IMR-90 (cell line): ENCODE data around the gene PILRA. TPM values are rescaled to one million over a fixed set of nuclear protein-coding genes. Genes with fewer than 3 reads are reported as not detected.

Experiments used
- ATAC-seq: fragments of 200-7000 bp; cut with Tn5 transposase; 2 replicates; pipeline ENCODE4 v1.9.1; 2020; ENCODE audit warnings: low read depth, mild to moderate bottlenecking, moderate library complexity
- BruUV-seq: library from RNA; stranded (reverse); fragments of 400-500 nt; replicated peaks from 2 replicates; lab custom pipeline; 2021; lab: Mats Ljungman, UMichigan
- CTCF ChIA-PET: fragments of 300-600 bp; formaldehyde crosslinking; extraction: SDS; loops from one replicate; lab custom pipeline; 2021; ENCODE audit warnings: antibody characterized with exemption; lab: Yijun Ruan, JAX
- POLR2A ChIA-PET: fragments of 300-600 bp; sonication (Branson Sonifier 250); formaldehyde crosslinking; loops from one replicate; lab custom pipeline; 2022; ENCODE audit warnings: antibody characterized with exemption; ENCODE audit not compliant: unreplicated experiment; lab: Charles Lee
- DNase-seq: peaks from one replicate; pipeline ENCODE4 v3.0.0; 2013
- H2AFZ ChIP-seq: replicated peaks from 2 replicates; pipeline ENCODE3; 2013; ENCODE audit warnings: low read length, mild to moderate bottlenecking; ENCODE audit not compliant: poor library complexity
- H2AK5ac ChIP-seq: 2 replicates; pipeline ENCODE4 v1.6.1; 2013; ENCODE audit warnings: low read depth, low read length, inconsistent platforms
- H2AK9ac ChIP-seq: replicated peaks from 2 replicates; pipeline ENCODE3; 2013; ENCODE audit warnings: mild to moderate bottlenecking, low read depth, low read length, moderate library complexity; ENCODE audit not compliant: poor library complexity
- H2BK120ac ChIP-seq: 2 replicates; pipeline ENCODE4 v1.6.1; 2013; ENCODE audit warnings: low read depth, low read length, inconsistent platforms
- H2BK15ac ChIP-seq: 3 replicates; pipeline ENCODE4 v1.6.1; 2013; ENCODE audit warnings: low read depth, low read length, inconsistent platforms
- H2BK20ac ChIP-seq: 2 replicates; pipeline ENCODE4 v1.6.1; 2013; ENCODE audit warnings: low read depth, mild to moderate bottlenecking, inconsistent platforms, low read length, moderate library complexity
- H2BK5ac ChIP-seq: 2 replicates; pipeline ENCODE4 v1.6.1; 2013; ENCODE audit warnings: mild to moderate bottlenecking, low read depth, low read length, inconsistent platforms; ENCODE audit not compliant: poor library complexity, severe bottlenecking
- H3K14ac ChIP-seq: replicated peaks from 2 replicates; pipeline ENCODE4 v1.6.1; 2013; ENCODE audit warnings: low read depth, low read length, inconsistent platforms
- H3K18ac ChIP-seq: 2 replicates; pipeline ENCODE4 v1.6.1; 2013; ENCODE audit warnings: low read depth, low read length, control low read depth
- H3K23ac ChIP-seq: 2 replicates; pipeline ENCODE4 v1.6.1; 2013; ENCODE audit warnings: low read depth, low read length, inconsistent platforms
- H3K27ac ChIP-seq: 2 replicates; pipeline ENCODE4 v1.5.1; 2013; ENCODE audit warnings: mild to moderate bottlenecking, control low read depth, low read length; ENCODE audit not compliant: insufficient read depth
- H3K27me3 ChIP-seq: 2 replicates; pipeline ENCODE4 v1.6.1; 2013; ENCODE audit warnings: low read length; ENCODE audit not compliant: control insufficient read depth, insufficient read depth
- H3K36me3 ChIP-seq: 2 replicates; pipeline ENCODE4 v1.6.1; 2013; ENCODE audit warnings: low read length, mixed read lengths; ENCODE audit not compliant: control insufficient read depth, insufficient read depth
- H3K4ac ChIP-seq: 2 replicates; pipeline ENCODE4 v1.6.1; 2013; ENCODE audit warnings: low read depth, low read length, inconsistent platforms
- H3K4me1 ChIP-seq: 2 replicates; pipeline ENCODE4 v1.6.1; 2013; ENCODE audit warnings: low read length, mixed read lengths; ENCODE audit not compliant: control insufficient read depth, insufficient read depth
- H3K4me2 ChIP-seq: 2 replicates; pipeline ENCODE4 v1.6.1; 2013; ENCODE audit warnings: low read depth, mild to moderate bottlenecking, control low read depth, low read length, moderate library complexity
- H3K4me3 ChIP-seq: 2 replicates; pipeline ENCODE4 v1.5.1; 2013; ENCODE audit warnings: low read depth, mild to moderate bottlenecking, control low read depth, low read length, moderate library complexity; ENCODE audit not compliant: insufficient read depth
- H3K56ac ChIP-seq: 2 replicates; pipeline ENCODE4 v1.6.1; 2013; ENCODE audit warnings: low read length, inconsistent platforms; ENCODE audit not compliant: insufficient read depth; ENCODE audit errors: extremely low read depth
- H3K79me1 ChIP-seq, 2 experiments: 2 replicates each; pipeline ENCODE4 v1.6.1; 2013; ENCODE audit warnings: low read length in 2 of 2, inconsistent platforms in 1 of 2, low read depth in 1 of 2
- H3K9ac ChIP-seq: 2 replicates; pipeline ENCODE4 v1.6.1; 2013; ENCODE audit warnings: low read depth, low read length, control low read depth
- H3K9me1 ChIP-seq: 2 replicates; pipeline ENCODE4 v1.6.1; 2013; ENCODE audit warnings: low read length, inconsistent platforms; ENCODE audit not compliant: insufficient read depth
- H3K9me3 ChIP-seq: 2 replicates; pipeline ENCODE4 v1.6.1; 2013; ENCODE audit warnings: low read length; ENCODE audit not compliant: control insufficient read depth, insufficient read depth
- H4K20me1 ChIP-seq: 2 replicates; pipeline ENCODE4 v1.6.1; 2013; ENCODE audit warnings: low read length, inconsistent platforms; ENCODE audit not compliant: insufficient read depth
- H4K5ac ChIP-seq: 2 replicates; pipeline ENCODE4 v1.6.1; 2013; ENCODE audit warnings: mild to moderate bottlenecking, low read depth, low read length, control low read depth
- H4K8ac ChIP-seq, 2 experiments: 2 replicates each; pipeline ENCODE4 v1.6.1; 2013; ENCODE audit warnings: low read depth in 2 of 2, low read length in 2 of 2, control low read depth in 1 of 2, inconsistent platforms in 1 of 2
- H4K91ac ChIP-seq: 2 replicates; pipeline ENCODE4 v1.6.1; 2013; ENCODE audit warnings: low read depth, low read length, inconsistent platforms; ENCODE audit not compliant: insufficient read depth
- BHLHE40 ChIP-seq: fragments of 150-350 bp; IDR thresholded peaks from 2 replicates; pipeline ENCODE4 v1.6.1; 2016; ENCODE audit warnings: mild to moderate bottlenecking, low read depth, low read length
- CEBPB ChIP-seq: IDR thresholded peaks from 2 replicates; pipeline ENCODE4 v1.6.1; 2012; ENCODE audit warnings: low read depth, low read length, improper control_type of control experiment
- CHD1 ChIP-seq: IDR thresholded peaks from 2 replicates; pipeline ENCODE4 v1.6.1; 2012; ENCODE audit warnings: low read depth, low read length, improper control_type of control experiment
- ELK1 ChIP-seq: fragments of 150-350 bp; IDR thresholded peaks from 2 replicates; pipeline ENCODE4 v1.6.1; 2016; ENCODE audit warnings: low read depth, mild to moderate bottlenecking, low read length, moderate library complexity, borderline replicate concordance
- MAFK ChIP-seq: IDR thresholded peaks from 2 replicates; pipeline ENCODE4 v1.6.1; 2012; ENCODE audit warnings: low read depth, low read length, improper control_type of control experiment
- MAZ ChIP-seq: IDR thresholded peaks from 2 replicates; pipeline ENCODE4 v1.6.1; 2012; ENCODE audit warnings: low read depth, mild to moderate bottlenecking, low read length, improper control_type of control experiment, moderate library complexity, borderline replicate concordance
- MXI1 ChIP-seq: IDR thresholded peaks from 2 replicates; pipeline ENCODE4 v1.6.1; 2012; ENCODE audit warnings: low read depth, mild to moderate bottlenecking, low read length, moderate library complexity, borderline replicate concordance
- NFE2L2 ChIP-seq: fragments of 150-350 bp; IDR thresholded peaks from 2 replicates; pipeline ENCODE4 v1.6.1; 2016; ENCODE audit warnings: low read depth, mild to moderate bottlenecking, low read length
- RAD21 ChIP-seq: IDR thresholded peaks from 2 replicates; pipeline ENCODE4 v1.6.1; 2012; ENCODE audit warnings: low read length, improper control_type of control experiment
- RCOR1 ChIP-seq: IDR thresholded peaks from 2 replicates; pipeline ENCODE4 v1.6.1; 2012; ENCODE audit warnings: mild to moderate bottlenecking, low read length, improper control_type of control experiment; ENCODE audit not compliant: insufficient replicate concordance
- RFX5 ChIP-seq: IDR thresholded peaks from 2 replicates; pipeline ENCODE4 v1.8.0; 2012; ENCODE audit warnings: low read depth, mild to moderate bottlenecking, low read length, moderate library complexity
- SMC3 ChIP-seq: fragments of 150-350 bp; IDR thresholded peaks from 2 replicates; pipeline ENCODE4 v1.6.1; 2016; ENCODE audit warnings: low read depth, mild to moderate bottlenecking, antibody characterized with exemption, low read length, moderate library complexity
- USF2 ChIP-seq: fragments of 150-350 bp; IDR thresholded peaks from 2 replicates; pipeline ENCODE4 v1.6.1; 2017; ENCODE audit warnings: mild to moderate bottlenecking, antibody characterized with exemption, low read length, low read depth
- WGBS, 2 experiments: methylation state at CpG; one replicate each; pipeline versions ENCODE4 v1.1.5 to v1.1.7; 2013; ENCODE audit warnings: missing lambda C conversion rate in 2 of 2; ENCODE audit not compliant: insufficient read length in 1 of 2; ENCODE audit errors: extremely low coverage in 2 of 2; 5-methylcytosine and 5-hydroxymethylcytosine counted together
- dilution Hi-C: fragments of 300-500 bp; cut with HindIII; formaldehyde crosslinking; loops from one replicate; pipeline ENCODE4 v1.14.3; 2018; ENCODE audit warnings: low sequenced_read_pairs; ENCODE audit not compliant: unreplicated experiment
- in situ Hi-C: fragments of 300-500 bp; cut with MboI; formaldehyde crosslinking; loops from 3 replicates; pipeline ENCODE4 v1.14.3; 2019; ENCODE audit warnings: low sequenced_read_pairs, inconsistent platforms, mixed read lengths
- intact Hi-C: fragments of 100-400 bp; cut with micrococcal nuclease; formaldehyde crosslinking; loops from 2 replicates; pipeline ENCODE4 v1.10.0; 2022
- polyA plus RNA-seq, 3 experiments: library from polyadenylated mRNA; depleted of rRNA; stranded (reverse); fragments of >200 nt; gene quantifications; 2 replicates each; pipeline ENCODE4 v1.2.3, GENCODE V29; 2012; ENCODE audit warnings: low replicate concordance in 1 of 3
- total RNA-seq: library from RNA; depleted of rRNA; stranded (reverse); fragments of >200 nt; gene quantifications from 2 replicates; pipeline ENCODE4 v1.2.3, GENCODE V29; 2012

Gene PILRA
- total and polyA plus RNA-seq, 2 of the 4 experiments (the other 2 are of a cell fraction): 0.56 TPM; not detected in 1

- H3K4me1 ChIP-seq: peaks cover 8% of the 10 kb centered on the region; the same call in 1 of the 2 replicates
- H3K79me1 ChIP-seq: peaks cover 15 to 56% of the 10 kb centered on the region in 2 experiments
- CTCF ChIA-PET: no interaction called here
- H3K27me3 ChIP-seq: no peaks in the 10 kb centered on the region
- TF ChIP-seq NFE2L2 (no peak), SMC3 (no peak), ELK1 (no peak), MXI1 (no peak), CHD1 (no peak), MAZ (no peak), RFX5 (no peak), RAD21 (no peak), MAFK (no peak), CEBPB (no peak), RCOR1 (no peak), USF2 (no peak), BHLHE40 (no peak)
- in situ Hi-C loops: loop anchor here (25.0 kb wide), 1 partner anchor 679 kb away; no protein-coding TSS in a partner anchor
- no peak overlapping the region for H3K27ac ChIP-seq
- no peak overlapping the region for H4K5ac ChIP-seq
- H4K20me1 ChIP-seq: peaks cover 13% of the 10 kb centered on the region
- no peak overlapping the region for H2BK20ac ChIP-seq
- no CpG with 5 or more reads among the region's 4 CpGs for WGBS, 2 experiments
- no peak overlapping the region for H3K4me3 ChIP-seq
- H4K91ac ChIP-seq: no peak overlapping the region
- no peak overlapping the region for H2AK9ac ChIP-seq
- peaks cover 13% of the 10 kb centered on the region for H3K9me1 ChIP-seq
- no peak overlapping the region for H3K23ac ChIP-seq
- H3K14ac ChIP-seq: no peak overlapping the region
- no peak overlapping the region for H2AFZ ChIP-seq
- H2BK120ac ChIP-seq: no peak overlapping the region
- no peak overlapping the region for H3K9ac ChIP-seq
- BruUV-seq: no TSS peak
- no peak overlapping the region for H2BK15ac ChIP-seq
- peaks cover 28% of the 10 kb centered on the region for H3K36me3 ChIP-seq
- H3K4me2 ChIP-seq: no peak overlapping the region
- no peak overlapping the region for H2BK5ac ChIP-seq
- intact Hi-C loops: no loop called here
- no peak overlapping the region for H2AK5ac ChIP-seq
- ATAC-seq (no peak), DNase-seq (no peak)
- dilution Hi-C loops: no loop called here
- no peak overlapping the region for H4K8ac ChIP-seq
- no peak overlapping the region for H3K18ac ChIP-seq
- H3K4ac ChIP-seq: no peak overlapping the region
- POLR2A ChIA-PET: no interaction called here
- no peak overlapping the region for H3K56ac ChIP-seq
- H3K9me3 ChIP-seq: no peaks in the 10 kb centered on the region
Observed at GRCh38 chr7:100433276-100433591, 59.9 kb downstream of the PILRA start.
